GM13976 (cell line): Measurements from ENCODE around the gene RUSC2.

ENCODE experiments used
- DNase-seq: peaks from one replicate; pipeline ENCODE4 v3.0.0; 2012; ENCODE audit warnings: low spot score
- in situ Hi-C: fragments of 300-500 bp; cut with MboI; formaldehyde crosslinking; loops from one replicate; pipeline ENCODE4 v1.12.0; 2022; ENCODE audit warnings: low sequenced_read_pairs, mixed read lengths, inconsistent platforms; ENCODE audit not compliant: unreplicated experiment
- TF ChIP-seq, protein P1 (sequence below): IDR thresholded peaks from 2 replicates; pipeline ENCODE4 v1.5.1; 2012; ENCODE audit warnings: borderline replicate concordance, mild to moderate bottlenecking; ENCODE audit not compliant: insufficient read depth; ENCODE audit errors: extremely low read depth, missing control alignments, control extremely low read depth

The RUSC2 gene, protein sequence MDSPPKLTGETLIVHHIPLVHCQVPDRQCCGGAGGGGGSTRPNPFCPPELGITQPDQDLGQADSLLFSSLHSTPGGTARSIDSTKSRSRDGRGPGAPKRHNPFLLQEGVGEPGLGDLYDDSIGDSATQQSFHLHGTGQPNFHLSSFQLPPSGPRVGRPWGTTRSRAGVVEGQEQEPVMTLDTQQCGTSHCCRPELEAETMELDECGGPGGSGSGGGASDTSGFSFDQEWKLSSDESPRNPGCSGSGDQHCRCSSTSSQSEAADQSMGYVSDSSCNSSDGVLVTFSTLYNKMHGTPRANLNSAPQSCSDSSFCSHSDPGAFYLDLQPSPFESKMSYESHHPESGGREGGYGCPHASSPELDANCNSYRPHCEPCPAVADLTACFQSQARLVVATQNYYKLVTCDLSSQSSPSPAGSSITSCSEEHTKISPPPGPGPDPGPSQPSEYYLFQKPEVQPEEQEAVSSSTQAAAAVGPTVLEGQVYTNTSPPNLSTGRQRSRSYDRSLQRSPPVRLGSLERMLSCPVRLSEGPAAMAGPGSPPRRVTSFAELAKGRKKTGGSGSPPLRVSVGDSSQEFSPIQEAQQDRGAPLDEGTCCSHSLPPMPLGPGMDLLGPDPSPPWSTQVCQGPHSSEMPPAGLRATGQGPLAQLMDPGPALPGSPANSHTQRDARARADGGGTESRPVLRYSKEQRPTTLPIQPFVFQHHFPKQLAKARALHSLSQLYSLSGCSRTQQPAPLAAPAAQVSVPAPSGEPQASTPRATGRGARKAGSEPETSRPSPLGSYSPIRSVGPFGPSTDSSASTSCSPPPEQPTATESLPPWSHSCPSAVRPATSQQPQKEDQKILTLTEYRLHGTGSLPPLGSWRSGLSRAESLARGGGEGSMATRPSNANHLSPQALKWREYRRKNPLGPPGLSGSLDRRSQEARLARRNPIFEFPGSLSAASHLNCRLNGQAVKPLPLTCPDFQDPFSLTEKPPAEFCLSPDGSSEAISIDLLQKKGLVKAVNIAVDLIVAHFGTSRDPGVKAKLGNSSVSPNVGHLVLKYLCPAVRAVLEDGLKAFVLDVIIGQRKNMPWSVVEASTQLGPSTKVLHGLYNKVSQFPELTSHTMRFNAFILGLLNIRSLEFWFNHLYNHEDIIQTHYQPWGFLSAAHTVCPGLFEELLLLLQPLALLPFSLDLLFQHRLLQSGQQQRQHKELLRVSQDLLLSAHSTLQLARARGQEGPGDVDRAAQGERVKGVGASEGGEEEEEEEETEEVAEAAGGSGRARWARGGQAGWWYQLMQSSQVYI (N-terminal part only)

GRCh38 chr9:35489313-35490154 lies at the start of gene RUSC2:
Gene RUSC2, plus strand, starts transcription at chr9:35490111. Its CDS starts 56,411 bp downstream, at chr9:35546522.
- DNase-seq: peak; percentile 53
- in situ Hi-C loops: no loop called here
- TF ChIP-seq, protein P1, sequence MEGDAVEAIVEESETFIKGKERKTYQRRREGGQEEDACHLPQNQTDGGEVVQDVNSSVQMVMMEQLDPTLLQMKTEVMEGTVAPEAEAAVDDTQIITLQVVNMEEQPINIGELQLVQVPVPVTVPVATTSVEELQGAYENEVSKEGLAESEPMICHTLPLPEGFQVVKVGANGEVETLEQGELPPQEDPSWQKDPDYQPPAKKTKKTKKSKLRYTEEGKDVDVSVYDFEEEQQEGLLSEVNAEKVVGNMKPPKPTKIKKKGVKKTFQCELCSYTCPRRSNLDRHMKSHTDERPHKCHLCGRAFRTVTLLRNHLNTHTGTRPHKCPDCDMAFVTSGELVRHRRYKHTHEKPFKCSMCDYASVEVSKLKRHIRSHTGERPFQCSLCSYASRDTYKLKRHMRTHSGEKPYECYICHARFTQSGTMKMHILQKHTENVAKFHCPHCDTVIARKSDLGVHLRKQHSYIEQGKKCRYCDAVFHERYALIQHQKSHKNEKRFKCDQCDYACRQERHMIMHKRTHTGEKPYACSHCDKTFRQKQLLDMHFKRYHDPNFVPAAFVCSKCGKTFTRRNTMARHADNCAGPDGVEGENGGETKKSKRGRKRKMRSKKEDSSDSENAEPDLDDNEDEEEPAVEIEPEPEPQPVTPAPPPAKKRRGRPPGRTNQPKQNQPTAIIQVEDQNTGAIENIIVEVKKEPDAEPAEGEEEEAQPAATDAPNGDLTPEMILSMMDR: peak; percentile 7

DNA sequence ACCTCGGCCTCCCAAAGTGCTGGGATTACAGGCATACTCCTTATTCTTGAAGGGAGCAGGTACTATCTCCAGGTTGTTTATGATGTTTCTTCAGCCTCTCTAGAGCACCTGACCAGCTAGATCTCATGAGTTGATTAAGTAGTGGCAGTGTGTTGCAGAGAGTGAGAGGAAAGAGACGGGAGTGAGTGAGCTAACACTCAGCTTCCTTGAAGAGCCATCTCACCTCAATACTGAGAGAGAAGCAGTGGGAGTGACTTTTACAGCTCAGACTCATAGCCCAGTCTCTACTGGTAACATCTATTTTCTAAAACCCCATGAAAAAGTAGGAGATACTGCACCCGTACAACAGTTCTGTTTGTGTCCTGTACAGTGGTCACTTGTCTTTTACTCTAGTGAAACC lies 43.9 kb upstream of the RUSC2 start:
- no peak for DNase-seq
- in situ Hi-C loops: no loop called here
- TF ChIP-seq, protein P1: no peak

DNA sequence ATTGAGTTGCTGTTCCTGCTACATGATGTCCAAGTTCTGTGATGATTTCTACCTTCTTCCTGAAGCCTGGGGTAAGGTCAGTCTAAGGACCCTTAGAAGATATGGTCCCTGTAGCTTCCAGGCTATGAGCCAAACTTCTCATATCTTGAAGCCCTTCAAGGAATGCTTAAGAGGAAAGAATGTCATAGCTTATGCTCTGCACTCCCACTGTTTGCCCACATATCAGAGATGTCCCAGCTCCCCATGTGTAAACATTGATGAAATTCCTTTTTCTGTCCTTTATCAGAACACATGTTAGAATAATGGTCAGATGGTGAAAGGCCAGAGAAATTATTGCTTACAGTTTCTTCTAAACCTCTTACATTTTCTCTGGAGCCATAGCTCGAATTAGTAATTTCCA lies 41.4 kb upstream of the RUSC2 start:
- no peak for DNase-seq
- TF ChIP-seq, protein P1: no peak
- in situ Hi-C loops: no loop called here

DNA sequence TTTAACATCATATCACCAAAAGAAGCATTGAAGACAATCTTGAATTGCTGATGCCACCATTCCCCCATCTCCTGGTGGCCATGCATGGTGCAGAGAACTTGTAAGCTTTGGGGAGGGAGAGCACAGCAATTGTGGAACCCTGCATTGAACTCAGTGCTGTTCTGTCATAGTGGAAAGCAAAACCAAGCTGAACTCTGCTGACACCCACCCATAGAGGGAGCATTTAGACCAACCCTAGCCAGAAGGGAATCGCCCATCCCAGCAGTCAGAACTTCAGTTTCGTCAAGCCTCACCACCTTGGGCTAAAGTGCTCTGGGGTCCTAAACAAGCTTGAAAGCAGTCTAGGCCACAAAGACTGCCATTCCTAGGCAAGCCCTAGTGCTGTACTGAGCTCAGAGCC lies 37.4 kb upstream of the RUSC2 start:
- TF ChIP-seq, protein P1: no peak
- no peak for DNase-seq
- in situ Hi-C loops: no loop called here

DNA sequence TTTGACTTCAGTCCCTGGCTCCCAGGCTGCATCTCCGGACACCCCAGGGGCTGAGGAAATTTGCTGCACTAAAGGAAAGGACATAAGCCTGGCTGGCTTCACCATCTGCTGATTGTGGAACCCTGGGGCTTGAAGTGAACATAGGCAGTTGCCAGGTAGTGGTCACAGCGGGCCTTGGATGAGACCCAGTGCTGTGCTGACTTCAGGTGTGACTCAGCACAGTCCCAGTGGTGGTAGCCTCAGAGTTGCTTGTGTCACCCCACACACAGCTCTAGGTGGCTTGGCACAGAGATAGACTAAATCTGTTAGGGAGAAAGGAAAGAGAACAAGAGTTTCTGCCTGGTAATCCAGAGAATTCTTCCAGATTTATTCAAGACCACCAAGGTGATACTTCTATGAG lies 36.1 kb upstream of the RUSC2 start:
- in situ Hi-C loops: no loop called here
- TF ChIP-seq, protein P1: no peak
- no peak for DNase-seq
